ENCODE data around the gene RHBDL1.

RHBDL1 gene

DNA sequence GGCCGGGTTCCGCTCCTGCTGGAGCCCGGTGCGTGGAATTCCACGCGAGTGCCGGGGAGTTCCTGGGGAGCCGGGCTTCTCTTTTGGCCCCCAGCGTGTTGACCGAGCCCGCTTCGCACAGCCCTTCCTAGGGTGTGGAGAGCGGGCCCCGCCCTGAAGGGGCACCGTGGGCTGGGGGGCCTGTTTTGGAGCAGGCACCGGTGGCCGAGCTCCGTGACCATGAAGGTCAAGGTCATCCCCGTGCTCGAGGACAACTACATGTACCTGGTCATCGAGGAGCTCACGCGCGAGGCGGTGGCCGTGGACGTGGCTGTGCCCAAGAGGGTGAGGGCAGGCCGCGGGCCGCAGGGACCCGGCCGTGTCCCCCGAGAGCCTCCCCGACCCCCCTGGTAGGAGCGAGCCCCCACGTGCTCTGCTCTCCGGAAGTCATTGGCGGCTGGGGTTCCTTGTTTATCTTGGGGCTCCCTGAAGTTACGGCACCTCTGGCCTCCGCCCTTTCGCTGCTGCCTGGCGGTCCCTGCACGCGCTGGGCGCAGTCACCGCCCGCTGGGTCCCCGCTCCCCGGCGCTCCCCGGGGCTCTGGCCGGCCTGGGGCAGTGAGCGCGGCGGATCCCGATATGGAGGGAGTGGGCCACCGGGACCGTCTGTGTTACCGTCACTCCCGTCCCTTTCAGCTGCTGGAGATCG lies 52.0 kb downstream of the RHBDL1 start:
- TF ChIP-seq, protein P1, sequence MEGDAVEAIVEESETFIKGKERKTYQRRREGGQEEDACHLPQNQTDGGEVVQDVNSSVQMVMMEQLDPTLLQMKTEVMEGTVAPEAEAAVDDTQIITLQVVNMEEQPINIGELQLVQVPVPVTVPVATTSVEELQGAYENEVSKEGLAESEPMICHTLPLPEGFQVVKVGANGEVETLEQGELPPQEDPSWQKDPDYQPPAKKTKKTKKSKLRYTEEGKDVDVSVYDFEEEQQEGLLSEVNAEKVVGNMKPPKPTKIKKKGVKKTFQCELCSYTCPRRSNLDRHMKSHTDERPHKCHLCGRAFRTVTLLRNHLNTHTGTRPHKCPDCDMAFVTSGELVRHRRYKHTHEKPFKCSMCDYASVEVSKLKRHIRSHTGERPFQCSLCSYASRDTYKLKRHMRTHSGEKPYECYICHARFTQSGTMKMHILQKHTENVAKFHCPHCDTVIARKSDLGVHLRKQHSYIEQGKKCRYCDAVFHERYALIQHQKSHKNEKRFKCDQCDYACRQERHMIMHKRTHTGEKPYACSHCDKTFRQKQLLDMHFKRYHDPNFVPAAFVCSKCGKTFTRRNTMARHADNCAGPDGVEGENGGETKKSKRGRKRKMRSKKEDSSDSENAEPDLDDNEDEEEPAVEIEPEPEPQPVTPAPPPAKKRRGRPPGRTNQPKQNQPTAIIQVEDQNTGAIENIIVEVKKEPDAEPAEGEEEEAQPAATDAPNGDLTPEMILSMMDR (IDR thresholded peaks at IDR 0.05; ENCODE audit: extremely low read depth, insufficient read depth, missing control alignments): no peak
- in situ Hi-C loops (cut with MboI; ENCODE audit: low pct_unique_long_range_greater_than_20kb, low sequenced_read_pairs, unreplicated experiment): no loop called here
- peak; percentile 73 for DNase-seq (ENCODE audit: low spot score)

Data from GM13977 (cell line).